SK-N-SH (cell line): ENCODE results near the gene NUP54. TPM values are rescaled to one million over a fixed set of nuclear protein-coding genes. Genes with fewer than 3 reads are reported as not detected.

Experiments
- CTCF ChIA-PET: fragments of 300-600, 350-600 bp; formaldehyde crosslinking; extraction: SDS; loops from one replicate; lab custom pipeline; 2021; lab: Yijun Ruan, JAX
- POLR2A ChIA-PET: fragments of 350-600 bp; sonication (Branson Sonifier 250); formaldehyde crosslinking; extraction: SDS; loops from one replicate; lab custom pipeline; 2020; ENCODE audit warnings: antibody characterized with exemption, inconsistent platforms; lab: Yijun Ruan, JAX
- DNase-seq: peaks from one replicate; pipeline ENCODE4 v3.0.0; 2012
- H2AFZ ChIP-seq: fragments of 200-600 bp; sonication (generic); 2 replicates; pipeline ENCODE4 v1.8.1; 2016; ENCODE audit warnings: antibody characterized with exemption, mild to moderate bottlenecking, low read depth
- H3F3A ChIP-seq: fragments of 200-600 bp; sonication (generic); replicated peaks from 2 replicates; pipeline ENCODE3; 2016; ENCODE audit warnings: antibody characterized with exemption, mild to moderate bottlenecking; ENCODE audit not compliant: insufficient read depth
- H3K27ac ChIP-seq, 2 experiments: fragments of 200-500 bp in 1 of 2; fragments of 200-600 bp in 1 of 2; sonication (Bioruptor generic) in 1 of 2; sonication (generic), shearing (Covaris generic) in 1 of 2; 2 replicates each; pipeline versions ENCODE4 v1.5.1 to v1.6.1; 2014 to 2016; ENCODE audit warnings: low read depth in 2 of 2, inconsistent platforms in 1 of 2, low read length in 1 of 2, mild to moderate bottlenecking in 1 of 2, mixed read lengths in 1 of 2
- H3K27me3 ChIP-seq: fragments of 200-600 bp; sonication (generic), shearing (Covaris generic); 2 replicates; pipeline ENCODE4 v1.6.1; 2016; ENCODE audit warnings: mixed run types; ENCODE audit not compliant: insufficient read depth
- H3K36me3 ChIP-seq, 2 experiments: fragments of 200-500 bp in 1 of 2; fragments of 200-600 bp in 1 of 2; sonication (Bioruptor generic) in 1 of 2; sonication (generic) in 1 of 2; replicated peaks in 1 of 2; 2 replicates each; pipeline versions ENCODE3 to v1.5.1; 2014 to 2016; ENCODE audit warnings: low read length in 1 of 2, mild to moderate bottlenecking in 1 of 2; ENCODE audit not compliant: insufficient read depth in 2 of 2, control insufficient read depth in 1 of 2
- H3K4me1 ChIP-seq, 2 experiments: fragments of 200-500 bp in 1 of 2; fragments of 200-600 bp in 1 of 2; sonication (Bioruptor generic) in 1 of 2; sonication (generic), shearing (Covaris generic) in 1 of 2; 2 replicates each; pipeline versions ENCODE4 v1.5.1 to v1.6.1; 2014 to 2016; ENCODE audit warnings: low read depth in 1 of 2, low read length in 1 of 2, mixed run types in 1 of 2; ENCODE audit not compliant: insufficient read depth in 2 of 2, control insufficient read depth in 1 of 2
- H3K4me2 ChIP-seq: fragments of 200-600 bp; sonication (generic), shearing (Covaris generic); 2 replicates; pipeline ENCODE4 v1.6.1; 2017; ENCODE audit warnings: mixed run types
- H3K4me3 ChIP-seq, 2 experiments: fragments of 200-500 bp in 1 of 2; fragments of 200-600 bp in 1 of 2; sonication (Bioruptor generic) in 1 of 2; sonication (generic), shearing (Covaris generic) in 1 of 2; 2 replicates each; pipeline versions ENCODE4 v1.5.1 to v1.8.1; 2014 to 2016; ENCODE audit warnings: low read depth in 2 of 2, inconsistent platforms in 1 of 2, low read length in 1 of 2, mild to moderate bottlenecking in 1 of 2, mixed read lengths in 1 of 2, moderate library complexity in 1 of 2
- H3K79me2 ChIP-seq: fragments of 200-600 bp; sonication (generic); 2 replicates; pipeline ENCODE4 v1.8.1; 2017; ENCODE audit warnings: mild to moderate bottlenecking; ENCODE audit not compliant: insufficient read depth
- H3K9ac ChIP-seq: fragments of 200-600 bp; sonication (generic); 2 replicates; pipeline ENCODE4 v1.6.1; 2017; ENCODE audit warnings: mixed run types
- H3K9me2 ChIP-seq: fragments of 200-600 bp; sonication (generic); 2 replicates; pipeline ENCODE4 v1.6.1; 2017; ENCODE audit warnings: mixed run types
- H3K9me3 ChIP-seq: fragments of 200-600 bp; sonication (generic); 2 replicates; pipeline ENCODE4 v1.6.1; 2017; ENCODE audit warnings: mixed run types, mild to moderate bottlenecking, moderate library complexity
- H4K20me1 ChIP-seq: fragments of 200-600 bp; sonication (generic); 2 replicates; pipeline ENCODE4 v1.6.1; 2017; ENCODE audit warnings: mild to moderate bottlenecking, mixed run types; ENCODE audit not compliant: insufficient read depth
- CHD2 ChIP-seq: fragments of 150-350 bp; IDR thresholded peaks from 2 replicates; pipeline ENCODE4 v1.6.1; 2018; ENCODE audit warnings: low read length; ENCODE audit not compliant: partially characterized antibody
- ELF1 ChIP-seq: IDR thresholded peaks from 2 replicates; pipeline ENCODE4 v1.4.0; 2012
- EP300 ChIP-seq, 2 experiments: IDR thresholded peaks; 2 replicates each; pipeline versions ENCODE4 v1.4.0 to v1.6.1; 2012; ENCODE audit warnings: borderline replicate concordance in 1 of 2, low read depth in 1 of 2, low read length in 1 of 2
- FOXJ3 ChIP-seq: sonication (generic); formaldehyde crosslinking; IDR thresholded peaks from 2 replicates; pipeline ENCODE4 v1.5.1; 2020; ENCODE audit warnings: mild to moderate bottlenecking, missing genetic modification reagents
- FOXM1 ChIP-seq: IDR thresholded peaks from 2 replicates; pipeline ENCODE4 v1.4.0; 2012; ENCODE audit warnings: low read depth, mild to moderate bottlenecking
- GATA2 ChIP-seq: sonication (generic); formaldehyde crosslinking; IDR thresholded peaks from 2 replicates; pipeline ENCODE4 v1.5.0; 2020; ENCODE audit warnings: mild to moderate bottlenecking, missing genetic modification reagents
- IRF3 ChIP-seq: fragments of 150-350 bp; IDR thresholded peaks from 2 replicates; pipeline ENCODE4 v1.6.1; 2016; ENCODE audit warnings: mild to moderate bottlenecking, low read depth, low read length
- JUND ChIP-seq: IDR thresholded peaks from 2 replicates; pipeline ENCODE4 v1.4.0; 2012
- MAX ChIP-seq: IDR thresholded peaks from 2 replicates; pipeline ENCODE4 v1.4.0; 2012; ENCODE audit warnings: low read depth
- MEF2A ChIP-seq: IDR thresholded peaks from 2 replicates; pipeline ENCODE4 v1.4.0; 2012; ENCODE audit warnings: low read depth, borderline replicate concordance
- NRF1 ChIP-seq: IDR thresholded peaks from 2 replicates; pipeline ENCODE4 v1.6.1; 2012; ENCODE audit warnings: low read depth, mild to moderate bottlenecking, low read length
- PBX3 ChIP-seq: IDR thresholded peaks from 2 replicates; pipeline ENCODE4; 2012
- POLR2AphosphoS5 ChIP-seq: IDR thresholded peaks from 2 replicates; pipeline ENCODE4 v1.6.1; 2012; ENCODE audit warnings: low read depth, low read length
- RAD21 ChIP-seq: IDR thresholded peaks from 2 replicates; pipeline ENCODE4 v1.6.1; 2012; ENCODE audit warnings: mild to moderate bottlenecking, low read length
- RCOR1 ChIP-seq: fragments of 150-350 bp; IDR thresholded peaks from 2 replicates; pipeline ENCODE4 v1.6.1; 2017; ENCODE audit warnings: antibody characterized with exemption, low read length
- REST ChIP-seq: IDR thresholded peaks from 2 replicates; pipeline ENCODE4 v1.6.1; 2012; ENCODE audit warnings: mild to moderate bottlenecking, low read depth, low read length, moderate library complexity
- RFX5 ChIP-seq: IDR thresholded peaks from 2 replicates; pipeline ENCODE4 v1.6.1; 2012; ENCODE audit warnings: mild to moderate bottlenecking, improper control_type of control experiment, low read length
- SIN3A ChIP-seq: IDR thresholded peaks from 2 replicates; pipeline ENCODE4 v1.6.1; 2012; ENCODE audit warnings: low read depth, mild to moderate bottlenecking, low read length, moderate library complexity, borderline replicate concordance
- SMC3 ChIP-seq: IDR thresholded peaks from 2 replicates; pipeline ENCODE4 v1.6.1; 2012; ENCODE audit warnings: low read depth, low read length, improper control_type of control experiment
- TCF12 ChIP-seq: IDR thresholded peaks from 2 replicates; pipeline ENCODE4 v1.4.0; 2012
- TEAD4 ChIP-seq: IDR thresholded peaks from 2 replicates; pipeline ENCODE4 v1.4.0; 2012; ENCODE audit warnings: mild to moderate bottlenecking, borderline replicate concordance; ENCODE audit not compliant: insufficient read depth
- USF1 ChIP-seq: IDR thresholded peaks from 2 replicates; pipeline ENCODE4 v1.4.0; 2012; ENCODE audit warnings: low read depth, borderline replicate concordance
- YY1 ChIP-seq: IDR thresholded peaks from 2 replicates; pipeline ENCODE4 v1.4.0; 2012; ENCODE audit warnings: low read depth, mild to moderate bottlenecking
- WGBS: methylation state at CpG from one replicate; pipeline ENCODE4 v1.1.6; 2017; ENCODE audit warnings: low lambda C conversion rate; 5-methylcytosine and 5-hydroxymethylcytosine counted together
- polyA plus RNA-seq, 3 experiments: library from polyadenylated mRNA; depleted of rRNA; stranded (reverse); fragments of >200 nt; gene quantifications; 2 replicates each; pipeline ENCODE4 v1.2.3, GENCODE V29; 2012
- TF ChIP-seq, protein P1 (sequence below): fragments of 150-350 bp; IDR thresholded peaks from 2 replicates; pipeline ENCODE4 v1.6.1; 2017; ENCODE audit warnings: antibody characterized with exemption, low read length, low read depth, borderline replicate concordance

NUP54 gene
- 19.4 and 20.4 TPM in 2 replicates for polyA plus RNA-seq (2012; rRNA removed)
- polyA plus RNA-seq (2012; cell fraction: cytosol; rRNA removed), result 26.8 and 27.3 TPM in 2 replicates
- 10.2 and 25.7 TPM in 2 replicates for polyA plus RNA-seq (2012; cell fraction: nucleus; rRNA removed)

GRCh38 chr4:76148142-76148865 lies at the start of gene NUP54:
Gene NUP54, minus strand, starts transcription at chr4:76148397. Its CDS starts 23 bp downstream, at chr4:76148374.
- CTCF ChIA-PET, result interaction anchor here (0.5 to 1.5 kb wide), 4 partner anchors 31 to 844 kb away, joined by 3 to 6 read pairs (median 3); no protein-coding TSS in a partner anchor
- Histone ChIP-seq H3K9me3 (no peaks in the 10 kb centered on the region), H3K79me2 (peaks cover 63% of the 10 kb centered on the region), H3K36me3 (peaks cover 12 to 19% of the 10 kb centered on the region in 2 experiments), H3K9ac (peak within 1 kb of the TSS; percentile 92), H3K4me1 (peaks cover 4 to 19% of the 10 kb centered on the region in 2 experiments; a peak in 2 of 4 replicates), H2AFZ (peak within 1 kb of the TSS; percentile 97), H4K20me1 (peaks cover 19% of the 10 kb centered on the region), H3K4me3 (peak within 1 kb of the TSS; percentile 67 to 97), H3K27ac (peak within 1 kb of the TSS; percentile 84 to 89), H3K9me2 (no peaks in the 10 kb centered on the region), H3F3A (peaks cover 4% of the 10 kb centered on the region), H3K4me2 (peak within 1 kb of the TSS; percentile 95), H3K27me3 (no peaks in the 10 kb centered on the region)
- WGBS, result 0% methylated on average over 31 of the region's 47 CpGs
- POLR2A ChIA-PET, result interaction anchor here (0.8 to 1.7 kb wide), 2 partner anchors 158 to 178 kb away, joined by 3 to 4 read pairs; no protein-coding TSS in a partner anchor
- peak; percentile 93 for DNase-seq
- TF ChIP-seq REST, result peak; percentile 73; the same call in 1 of the 2 replicates
- TF ChIP-seq USF1, result peak; percentile 56; the same call in 1 of the 2 replicates
- peak; percentile 55 for TF ChIP-seq RCOR1
- no peak for TF ChIP-seq IRF3
- peak; percentile 90 for TF ChIP-seq SIN3A
- TF ChIP-seq TCF12, result no peak
- 0 out of 2 replicates have a peak, but pooled peaks have one; percentile 11 for TF ChIP-seq JUND
- no peak for TF ChIP-seq RAD21
- TF ChIP-seq TEAD4, result no peak
- TF ChIP-seq, protein P1, sequence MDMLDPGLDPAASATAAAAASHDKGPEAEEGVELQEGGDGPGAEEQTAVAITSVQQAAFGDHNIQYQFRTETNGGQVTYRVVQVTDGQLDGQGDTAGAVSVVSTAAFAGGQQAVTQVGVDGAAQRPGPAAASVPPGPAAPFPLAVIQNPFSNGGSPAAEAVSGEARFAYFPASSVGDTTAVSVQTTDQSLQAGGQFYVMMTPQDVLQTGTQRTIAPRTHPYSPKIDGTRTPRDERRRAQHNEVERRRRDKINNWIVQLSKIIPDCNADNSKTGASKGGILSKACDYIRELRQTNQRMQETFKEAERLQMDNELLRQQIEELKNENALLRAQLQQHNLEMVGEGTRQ, result no peak
- peak; percentile 87 for TF ChIP-seq CHD2
- TF ChIP-seq POLR2AphosphoS5, result peak; percentile 89
- 0 out of 2 replicates have a peak, but pooled peaks have one; percentile 14 for TF ChIP-seq FOXM1
- TF ChIP-seq EP300 (IDR thresholded peaks at IDR 0.05; ENCODE audit: borderline replicate concordance in 1 of 2, low read depth in 1 of 2, low read length in 1 of 2), result peak in 1 of 2 experiments; percentile 19; a peak in 1 of 4 replicates
- peak; percentile 79 for TF ChIP-seq ELF1
- TF ChIP-seq PBX3, result peak; percentile 49
- peak; percentile 94 for TF ChIP-seq MAX
- TF ChIP-seq RFX5, result no peak; the same call in 1 of the 2 replicates
- TF ChIP-seq YY1, result peak; percentile 74
- no peak for TF ChIP-seq GATA2
- TF ChIP-seq FOXJ3, result no peak
- TF ChIP-seq NRF1, result no peak
- no peak for TF ChIP-seq SMC3
- TF ChIP-seq MEF2A, result 0 out of 2 replicates have a peak, but pooled peaks have one; percentile 22
